GM19463 (cell line): ENCODE measurements around the gene UACA.
"Not testable (repeated sequence)": the region's sequence is repeated elsewhere in the genome, so short reads cannot be mapped to it uniquely, and the experiment has no call there.

Experiments
- ATAC-seq: cut with Tn5 transposase; IDR thresholded peaks from one replicate; pipeline ENCODE4 v1.9.1; 2021; ENCODE audit warnings: mild to moderate bottlenecking, moderate library complexity; ENCODE audit not compliant: unreplicated experiment

Gene UACA, protein sequence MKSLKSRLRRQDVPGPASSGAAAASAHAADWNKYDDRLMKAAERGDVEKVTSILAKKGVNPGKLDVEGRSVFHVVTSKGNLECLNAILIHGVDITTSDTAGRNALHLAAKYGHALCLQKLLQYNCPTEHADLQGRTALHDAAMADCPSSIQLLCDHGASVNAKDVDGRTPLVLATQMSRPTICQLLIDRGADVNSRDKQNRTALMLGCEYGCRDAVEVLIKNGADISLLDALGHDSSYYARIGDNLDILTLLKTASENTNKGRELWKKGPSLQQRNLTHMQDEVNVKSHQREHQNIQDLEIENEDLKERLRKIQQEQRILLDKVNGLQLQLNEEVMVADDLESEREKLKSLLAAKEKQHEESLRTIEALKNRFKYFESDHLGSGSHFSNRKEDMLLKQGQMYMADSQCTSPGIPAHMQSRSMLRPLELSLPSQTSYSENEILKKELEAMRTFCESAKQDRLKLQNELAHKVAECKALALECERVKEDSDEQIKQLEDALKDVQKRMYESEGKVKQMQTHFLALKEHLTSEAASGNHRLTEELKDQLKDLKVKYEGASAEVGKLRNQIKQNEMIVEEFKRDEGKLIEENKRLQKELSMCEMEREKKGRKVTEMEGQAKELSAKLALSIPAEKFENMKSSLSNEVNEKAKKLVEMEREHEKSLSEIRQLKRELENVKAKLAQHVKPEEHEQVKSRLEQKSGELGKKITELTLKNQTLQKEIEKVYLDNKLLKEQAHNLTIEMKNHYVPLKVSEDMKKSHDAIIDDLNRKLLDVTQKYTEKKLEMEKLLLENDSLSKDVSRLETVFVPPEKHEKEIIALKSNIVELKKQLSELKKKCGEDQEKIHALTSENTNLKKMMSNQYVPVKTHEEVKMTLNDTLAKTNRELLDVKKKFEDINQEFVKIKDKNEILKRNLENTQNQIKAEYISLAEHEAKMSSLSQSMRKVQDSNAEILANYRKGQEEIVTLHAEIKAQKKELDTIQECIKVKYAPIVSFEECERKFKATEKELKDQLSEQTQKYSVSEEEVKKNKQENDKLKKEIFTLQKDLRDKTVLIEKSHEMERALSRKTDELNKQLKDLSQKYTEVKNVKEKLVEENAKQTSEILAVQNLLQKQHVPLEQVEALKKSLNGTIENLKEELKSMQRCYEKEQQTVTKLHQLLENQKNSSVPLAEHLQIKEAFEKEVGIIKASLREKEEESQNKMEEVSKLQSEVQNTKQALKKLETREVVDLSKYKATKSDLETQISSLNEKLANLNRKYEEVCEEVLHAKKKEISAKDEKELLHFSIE (N-terminal part only)

DNA sequence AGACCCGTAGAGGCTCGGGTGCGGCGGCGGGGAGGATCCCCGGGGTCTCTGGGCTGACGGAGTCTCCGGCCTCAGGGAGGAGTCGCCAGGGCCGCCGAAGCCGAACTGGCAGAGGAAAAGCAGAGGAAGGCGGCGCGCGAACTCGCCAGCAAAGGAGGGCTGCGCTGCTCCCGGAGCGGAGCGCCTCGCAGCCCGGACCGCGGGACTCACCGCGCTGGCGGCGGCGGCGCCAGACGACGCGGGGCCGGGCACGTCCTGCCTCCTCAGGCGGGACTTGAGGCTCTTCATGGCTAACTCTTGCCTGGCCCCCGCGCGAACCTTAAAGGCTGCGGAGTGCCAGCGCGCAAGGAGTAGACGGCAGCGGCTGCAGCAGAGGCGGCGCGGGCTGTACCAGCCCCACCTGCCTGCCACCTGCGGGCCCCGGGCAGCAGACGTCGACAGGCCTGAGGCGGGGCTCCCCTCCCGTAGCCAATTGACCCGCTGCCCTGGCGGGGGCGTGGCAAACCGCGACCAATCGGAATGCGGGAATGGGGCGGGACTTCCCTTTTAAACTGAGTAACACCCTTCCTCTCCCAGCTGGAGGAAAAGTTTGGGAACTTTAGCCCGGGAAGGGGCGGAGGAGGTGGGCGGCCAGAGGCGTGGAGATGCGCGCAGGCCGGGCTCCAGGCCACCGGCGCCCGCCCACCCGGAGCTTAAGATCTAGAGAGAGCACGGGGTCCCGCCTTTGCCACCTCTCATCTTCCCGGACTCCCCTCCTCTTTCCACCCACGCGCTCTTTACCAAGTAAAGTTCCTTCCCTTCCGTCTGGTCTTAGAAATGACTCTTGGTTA, at the start of gene UACA:
Gene UACA, minus strand, starts transcription at position 439 of the 830 bp plus-strand sequence. Its CDS starts 151 bp downstream, at position 288.
- ATAC-seq = peak; percentile 91

DNA sequence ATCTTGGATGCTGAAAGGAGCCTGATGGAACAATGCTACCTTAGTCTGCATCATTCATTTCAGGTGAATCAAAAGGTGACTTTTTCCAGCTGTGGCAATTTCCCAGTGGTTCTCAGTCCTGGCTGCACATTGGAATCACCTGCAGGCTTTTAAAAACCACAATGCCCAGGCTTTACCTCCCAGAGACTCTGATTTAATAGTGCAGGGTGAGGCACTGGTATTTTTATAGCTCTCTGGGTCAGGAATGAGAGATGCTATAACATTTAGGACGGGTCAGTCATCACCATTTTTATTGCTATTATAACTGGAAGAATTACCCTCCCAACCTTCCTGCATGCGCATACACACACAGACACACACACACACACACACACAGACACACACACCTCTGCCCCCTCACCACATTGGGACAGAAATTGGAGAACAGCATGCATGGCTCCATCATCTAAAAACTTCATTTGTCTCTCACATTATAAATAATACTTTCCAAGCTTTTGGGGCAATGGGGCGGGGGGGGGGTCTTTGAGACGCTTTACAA, 49.5 kb upstream of the UACA start:
- no peak for ATAC-seq

DNA sequence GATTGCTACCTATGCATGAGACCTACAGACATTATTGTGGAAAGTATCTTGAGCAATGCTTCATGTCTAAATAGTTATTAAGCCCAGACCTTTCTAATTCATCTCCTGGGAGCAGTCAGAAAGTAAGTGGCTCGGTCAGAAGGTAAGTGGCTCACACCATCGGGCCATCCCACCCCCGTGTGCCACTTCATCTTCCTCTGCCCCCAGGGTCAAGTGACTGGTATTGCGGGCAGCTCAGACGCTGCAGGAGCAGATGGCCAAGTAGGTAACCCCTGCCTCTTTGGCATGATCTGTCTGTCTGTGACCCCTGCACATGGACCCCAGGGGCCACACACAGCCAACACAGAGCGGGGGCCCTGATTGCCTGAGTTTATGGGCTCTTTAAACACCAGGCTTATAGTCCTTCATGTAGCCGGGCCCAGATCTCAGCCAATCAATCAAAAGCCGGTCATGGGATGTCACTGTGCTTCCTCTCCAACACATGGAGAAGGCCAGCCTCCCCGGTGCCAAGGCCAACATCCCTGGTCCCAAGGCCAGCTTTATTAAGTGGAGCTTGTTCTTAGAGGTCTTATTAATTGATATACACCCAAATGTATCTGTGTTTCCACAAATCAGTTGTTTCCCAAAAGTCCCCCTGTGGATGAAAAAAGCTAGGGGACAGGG, 47.7 kb upstream of the UACA start:
- no peak for ATAC-seq

DNA sequence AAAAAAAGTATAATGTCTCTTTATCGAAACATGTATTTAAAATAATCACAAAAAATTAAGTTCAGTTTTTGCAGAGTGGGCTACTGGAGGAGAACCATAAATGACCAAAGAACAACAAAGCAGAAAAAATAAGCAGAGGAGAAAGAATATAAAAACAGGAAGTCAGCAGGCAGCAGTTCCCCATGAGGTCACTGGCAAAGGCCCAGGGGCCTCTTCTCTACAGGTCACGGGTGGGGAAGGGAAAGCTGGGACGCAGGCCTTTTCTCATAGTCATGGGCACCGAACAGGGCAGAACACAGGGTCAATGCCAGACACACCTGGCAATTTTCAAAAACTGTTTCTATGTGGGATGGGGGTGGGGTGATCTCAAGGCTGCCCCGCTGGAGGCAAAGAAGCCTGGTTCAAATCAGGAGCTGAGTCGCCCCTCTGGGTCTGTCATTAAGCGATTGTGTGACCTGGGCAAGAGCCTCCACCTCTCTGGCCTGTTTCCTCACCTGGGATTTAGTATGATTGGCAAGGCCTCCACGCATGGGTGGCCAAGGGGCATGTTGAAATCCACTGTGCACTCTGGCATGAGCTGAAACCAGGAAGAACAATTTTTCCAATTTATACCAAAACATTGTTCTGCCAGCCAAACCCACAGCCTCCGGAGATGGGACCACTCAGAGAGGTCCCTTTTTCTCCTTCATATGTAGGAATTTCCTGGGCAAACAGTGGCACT, 43.8 kb upstream of the UACA start:
- no peak for ATAC-seq

DNA sequence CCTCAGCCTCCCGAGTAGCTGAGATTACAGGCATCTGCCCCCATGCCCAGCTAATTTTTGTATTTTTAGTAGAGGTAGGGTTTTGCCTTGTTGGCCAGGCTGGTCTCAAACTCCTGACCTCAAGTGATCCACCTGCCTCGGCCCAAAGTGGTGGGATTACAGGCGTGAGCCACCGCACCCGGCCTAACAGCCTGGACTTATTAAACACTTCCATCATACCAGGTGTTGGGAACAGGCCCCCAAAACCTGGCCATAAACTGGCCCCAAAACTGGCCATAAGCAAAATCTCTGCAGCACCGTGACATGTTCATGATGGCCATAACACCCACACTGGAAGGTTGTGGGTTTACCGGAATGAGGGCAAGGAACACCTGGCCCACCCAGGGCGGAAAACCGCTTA, 41.0 kb upstream of the UACA start:
- not testable (repeated sequence) for ATAC-seq

DNA sequence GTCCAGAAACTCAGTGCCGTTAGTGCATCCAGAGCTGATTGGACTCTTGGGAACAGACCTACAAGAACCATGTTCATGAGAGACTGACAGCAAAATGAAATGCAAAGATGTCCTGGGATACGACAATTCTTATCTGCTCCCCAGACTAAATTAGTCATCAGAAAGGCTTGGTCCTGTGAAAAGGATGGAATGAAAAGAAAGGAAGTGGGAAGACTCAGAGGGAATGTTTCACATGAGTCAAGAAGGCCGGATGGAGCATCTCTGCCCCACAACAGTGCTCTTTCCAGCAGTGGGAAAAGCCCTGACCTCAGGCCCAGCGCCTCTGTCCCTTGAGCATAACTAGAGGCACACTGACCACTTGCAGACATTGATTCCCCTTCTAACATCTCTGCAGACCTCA, 39.3 kb upstream of the UACA start:
- ATAC-seq = no peak

DNA sequence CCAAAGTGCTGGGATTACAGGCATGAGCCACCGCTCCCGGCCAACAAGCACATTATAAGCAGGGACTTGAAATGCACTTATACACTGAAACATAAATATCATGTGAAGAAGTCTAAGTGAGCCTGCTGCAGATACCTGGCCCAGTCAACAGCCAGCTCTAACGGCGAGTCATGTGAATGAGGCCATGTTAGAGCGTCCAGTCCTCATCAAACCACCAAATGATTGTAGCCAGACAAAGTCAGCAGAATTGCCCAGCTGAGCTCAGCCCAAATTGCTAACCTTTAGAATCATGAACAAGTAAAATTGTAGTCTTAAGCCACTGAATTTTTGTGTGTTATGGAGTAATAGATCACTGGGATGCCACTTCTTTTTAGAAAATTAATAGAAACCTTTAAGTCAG, 37.8 kb upstream of the UACA start:
- no peak for ATAC-seq

DNA sequence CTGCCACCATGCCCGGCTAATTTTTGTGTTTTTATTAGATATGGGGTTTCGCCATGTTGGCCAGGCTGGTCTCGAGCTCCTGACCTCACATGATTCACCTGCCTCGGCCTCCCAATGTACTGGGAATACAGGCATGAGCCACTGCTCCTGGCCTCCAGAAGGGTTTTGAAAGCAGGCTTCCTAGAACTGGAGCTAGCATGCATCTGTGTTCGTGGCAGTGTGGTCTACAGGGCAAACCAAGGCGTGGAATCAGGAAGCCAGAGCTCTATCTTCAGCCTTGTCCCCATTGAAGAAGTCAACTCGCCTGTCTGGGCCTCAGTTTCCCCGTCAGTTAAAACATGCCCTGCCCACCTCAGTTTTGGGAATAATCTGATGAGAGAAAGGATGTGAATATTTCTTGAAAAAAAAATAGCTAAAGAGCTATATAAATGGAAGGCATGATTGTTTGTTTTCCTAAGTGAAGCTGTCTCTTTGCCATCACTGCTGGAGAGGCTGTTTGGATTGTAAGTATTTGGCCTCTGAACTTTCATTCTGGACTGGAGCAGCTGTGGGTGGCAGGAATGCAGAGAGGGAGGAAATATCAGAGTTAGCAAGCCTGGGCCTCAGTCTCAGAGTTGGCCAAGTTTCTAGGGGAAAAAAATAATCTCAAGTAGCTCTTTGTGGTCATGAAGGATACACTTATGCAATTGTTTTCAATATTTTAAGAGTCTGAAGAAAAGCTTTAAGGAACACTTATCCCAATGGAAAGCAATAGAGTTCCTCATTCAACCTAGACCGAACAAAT, 36.5 kb upstream of the UACA start:
- no peak for ATAC-seq

DNA sequence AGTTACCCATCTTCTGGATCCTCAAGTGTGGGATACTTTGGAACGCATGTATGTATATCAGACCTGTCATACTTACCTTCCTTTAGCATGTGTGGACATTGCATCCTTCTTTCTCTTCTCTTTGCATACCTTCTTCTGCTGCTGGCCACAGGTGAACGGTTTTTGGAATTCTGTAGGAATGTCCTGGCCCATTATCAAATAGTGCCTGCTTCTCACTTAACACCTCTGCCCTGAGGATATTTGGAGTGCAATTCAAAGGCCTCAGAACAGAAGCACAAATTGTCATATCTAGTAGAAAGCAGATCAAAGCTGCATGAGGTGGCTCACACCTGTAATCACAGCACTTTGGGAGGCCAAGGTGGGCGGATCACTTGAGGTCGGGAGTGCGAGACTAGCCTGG, 34.1 kb upstream of the UACA start:
- no peak for ATAC-seq

DNA sequence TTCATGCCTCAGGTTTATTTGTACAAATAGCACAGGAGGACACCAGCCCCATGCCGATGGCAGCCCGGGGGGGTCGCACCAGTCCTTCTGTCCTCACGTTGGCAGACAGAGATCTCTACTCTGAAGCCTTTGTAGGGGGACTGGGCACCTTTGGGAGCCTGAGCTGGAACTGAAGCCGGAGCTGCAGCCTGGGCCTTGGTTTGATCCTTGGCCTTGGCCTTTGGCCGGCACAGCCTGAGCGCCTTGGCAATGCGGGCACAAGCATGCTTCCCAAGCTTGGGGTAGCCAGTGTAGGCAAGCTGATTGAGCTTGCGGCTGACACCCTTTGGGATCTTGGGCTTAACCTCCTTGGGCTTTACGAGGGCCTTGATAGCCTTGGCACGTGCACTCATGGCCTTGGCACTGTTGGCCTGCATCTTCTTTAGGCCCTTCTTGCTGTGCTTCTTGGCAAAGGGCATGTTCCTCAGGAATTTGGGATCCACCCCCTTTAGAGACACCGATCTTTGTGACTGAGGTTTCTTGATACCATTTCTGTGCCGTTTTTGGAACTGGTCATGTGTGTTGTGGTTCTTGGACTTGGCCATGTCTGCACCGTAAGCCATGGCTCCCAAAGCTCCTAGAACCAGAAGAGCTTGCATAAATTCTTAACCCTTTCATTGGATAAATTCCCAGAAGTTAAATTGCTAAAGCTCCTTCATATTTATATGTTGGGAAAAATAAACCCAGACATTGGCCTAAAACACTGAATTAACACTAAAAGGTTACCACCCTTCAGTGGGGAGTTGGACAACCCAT, 33.4 kb upstream of the UACA start:
- ATAC-seq = no peak

DNA sequence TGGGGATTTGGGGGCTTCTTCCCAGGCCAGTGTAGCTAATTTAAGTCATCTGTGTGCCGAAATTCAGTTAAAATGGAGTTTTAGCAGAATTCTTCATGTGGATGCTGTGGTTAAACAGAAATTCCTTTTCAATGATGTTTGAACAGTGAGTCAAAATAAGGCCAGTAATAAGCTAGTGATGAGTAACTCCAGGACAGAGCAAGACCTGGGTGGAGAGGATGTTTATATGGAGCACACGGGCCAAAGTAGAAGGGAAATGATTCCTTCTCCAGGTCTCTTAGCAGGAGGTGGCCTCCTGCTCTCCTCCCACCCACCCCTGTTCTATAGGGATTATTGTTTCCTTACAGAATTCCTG, 31.9 kb upstream of the UACA start:
- no peak for ATAC-seq

DNA sequence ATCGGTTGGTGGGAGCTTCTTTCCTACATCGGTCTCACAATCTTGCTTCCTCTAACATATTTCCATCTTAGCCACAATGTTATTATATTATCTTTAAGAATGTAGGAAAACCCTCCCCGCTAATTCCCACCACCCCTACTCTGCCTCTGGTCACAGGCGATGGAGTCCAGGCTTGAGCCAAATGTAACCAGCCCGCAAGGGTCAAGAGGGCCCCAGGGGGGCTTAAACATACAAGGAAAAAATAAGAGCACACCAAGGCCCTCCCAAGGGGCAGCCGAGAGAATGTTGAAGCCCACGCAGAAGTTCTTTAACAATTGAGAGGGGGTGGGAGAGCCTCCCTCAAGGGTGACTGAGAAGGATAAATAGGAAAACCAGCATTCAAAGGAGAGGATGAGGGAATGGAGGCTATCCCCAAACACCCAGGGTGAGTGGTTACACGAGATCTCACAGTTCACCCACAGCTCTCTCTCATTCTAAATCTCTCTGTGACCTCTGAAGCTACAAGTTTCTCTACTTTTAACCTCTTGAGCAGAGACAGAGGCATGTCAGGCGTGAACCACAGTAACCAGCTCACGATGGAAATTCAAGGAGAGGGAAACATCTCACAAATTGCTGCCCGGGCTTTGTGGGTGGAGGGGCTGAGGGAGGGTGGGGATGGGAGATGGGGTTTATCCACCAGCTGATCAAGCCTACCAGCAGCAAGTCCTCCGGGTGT, 31.4 kb upstream of the UACA start:
- ATAC-seq = no peak

DNA sequence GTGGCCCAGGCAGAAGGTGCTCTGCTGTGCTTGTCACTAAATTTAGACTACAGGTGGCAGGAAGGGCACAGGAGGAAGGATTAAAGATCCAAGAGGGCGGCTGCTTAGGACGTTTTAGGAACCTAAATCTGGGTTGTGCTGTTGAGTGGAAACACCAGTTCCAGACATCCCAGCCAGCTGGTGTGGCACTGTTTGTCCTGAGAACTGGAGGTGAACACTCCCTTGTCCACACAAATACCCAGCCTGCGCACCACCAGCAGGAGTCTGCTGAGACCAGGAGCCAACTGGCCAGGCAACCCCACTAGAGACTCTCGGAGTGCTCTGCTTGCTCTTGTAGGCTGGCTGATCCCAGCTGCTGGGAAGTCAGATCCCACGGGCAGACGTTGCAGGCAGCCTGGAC, 30.3 kb upstream of the UACA start:
- ATAC-seq = no peak

DNA sequence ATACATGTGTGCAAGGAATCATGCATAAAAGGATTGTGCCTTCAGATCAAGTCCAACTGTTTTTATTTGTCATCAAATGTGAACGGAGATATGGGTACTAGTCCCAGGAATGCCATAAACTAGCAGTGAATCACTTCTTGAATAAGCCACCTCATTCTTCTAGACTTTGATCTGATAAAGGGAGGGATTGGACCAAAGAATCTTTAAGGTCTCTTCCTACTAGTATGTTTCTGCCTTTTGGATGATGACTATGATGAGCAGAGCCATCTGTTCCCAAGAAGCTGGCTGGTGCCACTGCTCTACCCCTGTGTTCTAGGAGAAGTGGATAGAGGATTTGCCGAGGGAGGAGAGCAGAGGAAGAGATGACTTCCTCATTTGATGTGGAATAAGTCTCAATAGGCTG, 28.8 kb upstream of the UACA start:
- ATAC-seq = no peak

DNA sequence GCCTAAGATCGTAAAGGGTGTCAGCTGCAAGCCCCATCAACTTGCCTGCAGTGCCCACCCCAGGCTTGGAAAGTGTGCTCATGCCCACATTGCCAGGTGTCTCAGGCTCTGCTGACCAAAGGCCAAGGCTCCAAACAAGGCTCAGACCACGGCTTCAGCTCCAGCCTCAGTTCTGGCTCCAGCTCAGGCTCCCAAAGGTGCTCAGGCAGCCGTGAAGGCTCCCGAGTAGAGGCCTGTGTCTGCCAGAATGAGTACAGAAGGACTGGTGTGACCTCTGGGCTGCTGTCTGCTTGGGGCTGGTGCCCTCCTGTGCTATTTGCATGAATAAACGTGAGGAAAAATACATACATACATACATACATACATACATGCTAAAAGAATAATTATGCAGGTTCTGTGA, 27.9 kb upstream of the UACA start:
- no peak for ATAC-seq

DNA sequence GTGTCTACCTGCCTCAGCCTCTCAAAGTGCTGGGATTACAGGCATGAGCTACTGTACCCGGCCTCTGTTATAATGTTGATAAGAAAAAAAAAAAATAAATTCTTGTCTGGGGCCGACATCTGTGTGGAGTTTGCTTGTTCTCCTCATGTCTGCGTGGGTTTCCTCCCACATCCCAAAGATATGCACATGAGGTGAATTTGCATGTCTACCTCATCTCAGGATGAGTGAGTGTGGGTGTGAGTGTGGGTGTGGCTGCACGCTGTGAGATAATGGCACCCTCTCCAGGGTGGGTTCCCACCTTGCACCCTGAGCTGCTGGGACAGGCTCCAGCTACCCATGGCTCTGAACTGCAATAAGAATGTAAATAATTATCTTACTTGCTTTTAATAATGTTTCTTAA, 25.9 kb upstream of the UACA start:
- ATAC-seq = no peak
